MM.1S (cell line): ENCODE measurements around the gene TBC1D8.

Experiments used
- CTCF ChIP-seq: fragments of 300-600 bp; sonication (generic); IDR thresholded peaks from 2 replicates; pipeline ENCODE4 v1.5.1; 2016; ENCODE audit warnings: antibody characterized with exemption, low read length, mixed read lengths
- EZH2 ChIP-seq: fragments of 300-600 bp; sonication (generic); optimal IDR thresholded peaks from 2 replicates; pipeline ENCODE3; 2017; ENCODE audit warnings: low read depth, mild to moderate bottlenecking, antibody characterized with exemption, low read length, mixed read lengths

DNA sequence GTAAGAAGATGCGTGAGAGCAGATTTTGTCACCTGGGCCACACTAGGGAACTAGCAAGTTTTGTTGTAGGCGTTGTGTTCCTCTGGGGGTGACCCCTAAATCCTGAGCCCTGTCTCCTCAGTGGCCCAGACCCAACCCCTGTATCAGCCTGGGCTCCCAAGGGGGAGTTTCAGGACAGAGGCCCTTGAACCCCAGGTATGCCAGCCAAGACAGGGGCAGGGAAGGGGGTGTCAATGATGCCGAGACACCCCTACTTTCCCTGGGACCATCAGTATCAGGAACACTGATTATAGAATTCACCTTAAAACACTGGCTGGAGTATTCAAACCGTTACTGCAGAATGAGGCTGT, 188.2 kb downstream of the TBC1D8 start:
- TF ChIP-seq EZH2 (no peak), CTCF (no peak)
